PC-9 (cell line): ENCODE measurements around the gene HIVEP2. TPM values are rescaled to one million over a fixed set of nuclear protein-coding genes. Genes with fewer than 3 reads are reported as not detected.

Source experiments
- BruUV-seq: library from RNA; stranded (reverse); fragments of 400-500 nt; replicated peaks from 2 replicates; lab custom pipeline; 2021; lab: Mats Ljungman, UMichigan
- CTCF ChIA-PET: fragments of 300-600 bp; sonication (Branson Sonifier 250); formaldehyde crosslinking; loops from one replicate; lab custom pipeline; 2022; ENCODE audit warnings: antibody characterized with exemption; lab: Charles Lee
- POLR2A ChIA-PET: fragments of 300-600 bp; sonication (Branson Sonifier 250); formaldehyde crosslinking; loops from one replicate; lab custom pipeline; 2022; ENCODE audit warnings: antibody characterized with exemption; ENCODE audit not compliant: unreplicated experiment; lab: Charles Lee
- DNase-seq, 2 experiments: peaks; one replicate each; pipeline versions ENCODE4 v3.0.0 to v3.0.0-alpha.2; 2015 to 2022; ENCODE audit warnings: mixed read lengths in 1 of 2
- H2AFZ ChIP-seq: fragments of 200-600 bp; sonication (generic); 2 replicates; pipeline ENCODE4 v1.8.1; 2017; ENCODE audit warnings: antibody characterized with exemption
- H3F3A ChIP-seq: fragments of 200-600 bp; sonication (generic); 2 replicates; pipeline ENCODE4 v1.8.1; 2017; ENCODE audit warnings: antibody characterized with exemption, mild to moderate bottlenecking, low read depth; ENCODE audit not compliant: insufficient read depth
- H3K27ac ChIP-seq: fragments of 200-600 bp; sonication (generic); 2 replicates; pipeline ENCODE4 v1.6.1; 2016; ENCODE audit warnings: mixed run types
- H3K27me3 ChIP-seq: fragments of 200-600 bp; sonication (generic); 2 replicates; pipeline ENCODE4 v1.6.1; 2016; ENCODE audit warnings: low read depth, mixed run types; ENCODE audit not compliant: insufficient read depth
- H3K36me3 ChIP-seq: fragments of 200-600 bp; sonication (generic); 2 replicates; pipeline ENCODE4 v1.6.1; 2016; ENCODE audit warnings: low read depth, mixed run types
- H3K4me1 ChIP-seq: fragments of 200-600 bp; sonication (generic); replicated peaks from 2 replicates; pipeline ENCODE4 v1.6.1; 2016; ENCODE audit warnings: mixed run types; ENCODE audit not compliant: insufficient read depth
- H3K4me2 ChIP-seq: fragments of 200-600 bp; sonication (generic); 2 replicates; pipeline ENCODE4 v1.6.1; 2017; ENCODE audit warnings: mixed run types
- H3K4me3 ChIP-seq: fragments of 200-600 bp; sonication (generic); 2 replicates; pipeline ENCODE4 v1.6.1; 2016; ENCODE audit warnings: mixed run types
- H3K79me2 ChIP-seq: fragments of 200-600 bp; sonication (generic); 2 replicates; pipeline ENCODE4 v1.6.1; 2017; ENCODE audit warnings: low read depth, mixed run types
- H3K9me2 ChIP-seq: fragments of 200-600 bp; sonication (generic); 2 replicates; pipeline ENCODE4 v1.8.1; 2017; ENCODE audit warnings: mild to moderate bottlenecking; ENCODE audit not compliant: insufficient read depth
- H3K9me3 ChIP-seq: fragments of 200-600 bp; sonication (generic); 2 replicates; pipeline ENCODE4 v1.8.1; 2016; ENCODE audit warnings: low read depth; ENCODE audit not compliant: insufficient read depth
- H4K20me1 ChIP-seq: fragments of 200-600 bp; sonication (generic); 2 replicates; pipeline ENCODE4 v1.8.1; 2017; ENCODE audit not compliant: insufficient read depth
- EZH2 ChIP-seq: fragments of 200-600 bp; sonication (generic); IDR thresholded peaks from 2 replicates; pipeline ENCODE4 v1.8.0; 2017; ENCODE audit warnings: antibody characterized with exemption, low read depth
- intact Hi-C: fragments of 100-400 bp; cut with micrococcal nuclease; formaldehyde crosslinking; loops from one replicate; pipeline ENCODE4 v1.10.0; 2022; ENCODE audit not compliant: unreplicated experiment
- total RNA-seq: library from RNA; stranded (reverse); gene quantifications from 2 replicates; pipeline ENCODE4 v1.2.3, GENCODE V29; 2021
- TF ChIP-seq, protein P1 (sequence below): fragments of 200-600 bp; sonication (generic); conservative IDR thresholded peaks from 2 replicates; pipeline ENCODE4 v1.6.1; 2017; ENCODE audit warnings: mixed run types, antibody characterized with exemption, mild to moderate bottlenecking, moderate library complexity

Gene HIVEP2
- total RNA-seq, 1 experiment from 2014 or later, result 10.3 TPM

DNA sequence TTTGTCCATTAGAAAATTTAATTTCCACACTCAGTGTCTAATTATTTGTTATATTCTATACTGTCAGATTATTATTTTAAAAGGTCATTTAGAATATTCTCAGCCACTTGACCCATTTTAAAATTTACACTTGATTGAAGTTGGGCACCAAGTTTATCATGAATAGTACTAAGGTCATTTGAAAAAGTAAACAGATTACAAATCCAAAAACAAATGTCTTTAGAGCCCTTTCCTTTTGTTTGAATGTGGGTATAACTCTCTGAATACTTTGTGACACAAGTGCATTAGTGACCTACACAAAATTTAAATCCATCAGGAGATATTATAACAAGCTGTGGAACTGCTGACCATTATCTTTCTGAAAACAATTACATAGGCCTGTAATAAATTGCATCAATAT is 11.3 kb downstream of the HIVEP2 start:
- ChIA-PET CTCF (no interaction called here), POLR2A (no interaction called here)
- intact Hi-C loops, result no loop called here
- Histone ChIP-seq H2AFZ (no peak overlapping the region), H3K9me3 (no peaks in the 10 kb centered on the region), H3F3A (no peaks in the 10 kb centered on the region), H4K20me1 (no peaks in the 10 kb centered on the region), H3K4me1 (no peaks in the 10 kb centered on the region), H3K27ac (no peak overlapping the region), H3K4me2 (no peak overlapping the region), H3K4me3 (no peak overlapping the region), H3K36me3 (no peaks in the 10 kb centered on the region), H3K9me2 (no peaks in the 10 kb centered on the region), H3K27me3 (no peaks in the 10 kb centered on the region), H3K79me2 (peaks cover 62% of the 10 kb centered on the region)
- DNase-seq, result no peak
- BruUV-seq, result no TSS peak
- no peak for TF ChIP-seq EZH2
- TF ChIP-seq, protein P1, sequence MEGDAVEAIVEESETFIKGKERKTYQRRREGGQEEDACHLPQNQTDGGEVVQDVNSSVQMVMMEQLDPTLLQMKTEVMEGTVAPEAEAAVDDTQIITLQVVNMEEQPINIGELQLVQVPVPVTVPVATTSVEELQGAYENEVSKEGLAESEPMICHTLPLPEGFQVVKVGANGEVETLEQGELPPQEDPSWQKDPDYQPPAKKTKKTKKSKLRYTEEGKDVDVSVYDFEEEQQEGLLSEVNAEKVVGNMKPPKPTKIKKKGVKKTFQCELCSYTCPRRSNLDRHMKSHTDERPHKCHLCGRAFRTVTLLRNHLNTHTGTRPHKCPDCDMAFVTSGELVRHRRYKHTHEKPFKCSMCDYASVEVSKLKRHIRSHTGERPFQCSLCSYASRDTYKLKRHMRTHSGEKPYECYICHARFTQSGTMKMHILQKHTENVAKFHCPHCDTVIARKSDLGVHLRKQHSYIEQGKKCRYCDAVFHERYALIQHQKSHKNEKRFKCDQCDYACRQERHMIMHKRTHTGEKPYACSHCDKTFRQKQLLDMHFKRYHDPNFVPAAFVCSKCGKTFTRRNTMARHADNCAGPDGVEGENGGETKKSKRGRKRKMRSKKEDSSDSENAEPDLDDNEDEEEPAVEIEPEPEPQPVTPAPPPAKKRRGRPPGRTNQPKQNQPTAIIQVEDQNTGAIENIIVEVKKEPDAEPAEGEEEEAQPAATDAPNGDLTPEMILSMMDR, result no peak

DNA sequence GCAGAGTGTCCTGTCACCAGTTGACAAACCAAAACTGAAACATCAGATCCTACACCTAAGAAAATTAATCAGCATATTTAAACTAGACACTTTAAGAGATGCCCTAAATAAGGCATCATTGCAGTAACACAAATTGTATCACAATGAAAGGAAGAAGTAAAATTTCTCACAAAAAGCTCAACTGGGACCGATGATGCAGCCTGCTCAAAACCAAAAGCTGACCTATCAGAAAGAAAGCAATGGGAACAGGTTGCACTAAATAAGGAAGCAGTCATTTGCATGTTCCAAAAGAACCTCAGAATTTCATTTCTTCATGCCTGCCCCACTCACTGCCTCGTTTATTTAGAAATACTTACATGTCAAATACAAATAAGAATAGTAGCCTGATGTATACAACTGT is 12.1 kb downstream of the HIVEP2 start:
- Histone ChIP-seq H3K4me2 (no peak overlapping the region), H3K27me3 (no peaks in the 10 kb centered on the region), H3K27ac (no peak overlapping the region), H2AFZ (no peak overlapping the region), H4K20me1 (no peaks in the 10 kb centered on the region), H3F3A (no peaks in the 10 kb centered on the region), H3K4me3 (no peak overlapping the region), H3K4me1 (peaks cover 5% of the 10 kb centered on the region; the same call in 1 of the 2 replicates), H3K9me3 (no peaks in the 10 kb centered on the region), H3K36me3 (no peaks in the 10 kb centered on the region), H3K9me2 (no peaks in the 10 kb centered on the region), H3K79me2 (peaks cover 56% of the 10 kb centered on the region)
- DNase-seq, result no peak
- TF ChIP-seq, protein P1, result no peak
- TF ChIP-seq EZH2, result no peak
- ChIA-PET POLR2A (no interaction called here), CTCF (no interaction called here)
- intact Hi-C loops, result no loop called here
- BruUV-seq, result no TSS peak

DNA sequence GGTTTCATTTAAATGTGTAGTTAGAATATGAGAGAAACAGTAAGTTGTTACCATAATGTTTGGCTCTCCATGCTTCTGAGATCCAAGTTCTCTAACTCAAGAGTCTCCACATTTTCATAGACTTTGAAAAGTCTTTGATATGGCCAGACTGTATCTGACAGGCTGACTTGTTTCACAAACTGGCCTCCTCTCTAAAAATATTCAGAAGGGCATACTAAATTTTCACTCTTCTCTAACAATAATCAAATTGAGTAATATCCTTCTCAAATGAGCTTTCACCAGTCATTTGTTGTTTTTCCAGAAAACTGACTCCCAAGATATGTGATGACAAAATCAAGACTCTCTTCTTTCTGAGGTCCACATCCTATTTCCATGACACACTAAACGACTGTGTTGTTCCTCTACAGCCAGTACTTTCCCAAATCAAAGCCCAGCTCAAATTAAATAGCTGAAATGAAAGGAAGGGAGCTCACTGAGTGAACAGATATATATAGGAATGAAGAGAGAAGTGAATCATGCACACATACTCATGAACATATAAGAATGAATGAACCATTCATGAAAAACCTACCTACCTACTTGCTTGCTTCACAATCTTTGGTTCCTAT is 15.1 kb downstream of the HIVEP2 start:
- H3K4me2 ChIP-seq, result no peak overlapping the region
- H4K20me1 ChIP-seq, result no peaks in the 10 kb centered on the region
- POLR2A ChIA-PET, result no interaction called here
- DNase-seq, result no peak
- CTCF ChIA-PET, result no interaction called here
- no peaks in the 10 kb centered on the region for H3K27me3 ChIP-seq
- H3K4me1 ChIP-seq, result peaks cover 10% of the 10 kb centered on the region; the same call in 1 of the 2 replicates
- no peaks in the 10 kb centered on the region for H3K9me2 ChIP-seq
- no peak overlapping the region for H2AFZ ChIP-seq
- no peaks in the 10 kb centered on the region for H3F3A ChIP-seq
- no peak for TF ChIP-seq EZH2
- TF ChIP-seq, protein P1, result no peak
- no peak overlapping the region for H3K27ac ChIP-seq
- H3K4me3 ChIP-seq, result no peak overlapping the region
- H3K36me3 ChIP-seq, result no peaks in the 10 kb centered on the region
- no TSS peak for BruUV-seq
- peaks cover 35% of the 10 kb centered on the region for H3K79me2 ChIP-seq
- no peaks in the 10 kb centered on the region for H3K9me3 ChIP-seq
- intact Hi-C loops, result no loop called here
